LNCAP (cell line): ENCODE results near the gene KCNG2.

Experiments
- CTCF ChIP-seq: fragments of 450-650 bp; IDR thresholded peaks from 2 replicates; pipeline ENCODE4 v1.5.1; 2017; ENCODE audit warnings: mild to moderate bottlenecking

KCNG2 gene

GRCh38 chr18:79931475-79931874 lies 133.7 kb downstream of the KCNG2 start:
- no peak for TF ChIP-seq CTCF

- TF ChIP-seq CTCF = no peak
These were observed 135.2 kb downstream of the KCNG2 start for GRCh38 chr18:79932907-79933306.

- peak; percentile 54 for TF ChIP-seq CTCF
These were observed 136.0 kb downstream of the KCNG2 start for GRCh38 chr18:79933765-79934164.

- peak; percentile 57 for TF ChIP-seq CTCF
These were observed 136.8 kb downstream of the KCNG2 start for GRCh38 chr18:79934311-79935097.

GRCh38 chr18:79935098-79935480 lies 137.4 kb downstream of the KCNG2 start:
- no peak for TF ChIP-seq CTCF

GRCh38 chr18:79935499-79935898 lies 137.8 kb downstream of the KCNG2 start:
- TF ChIP-seq CTCF = no peak

- no peak for TF ChIP-seq CTCF
These were observed 138.2 kb downstream of the KCNG2 start for GRCh38 chr18:79935925-79936324.

GRCh38 chr18:79936641-79937040 lies 138.9 kb downstream of the KCNG2 start:
- no peak for TF ChIP-seq CTCF
